SU-DHL-6 (cell line): Measurements from ENCODE around the gene RRP1B.

Experiments used
- CTCF ChIP-seq: fragments of 200-600 bp; sonication (generic); IDR thresholded peaks from one replicate; pipeline ENCODE4 v1.5.1; 2017; ENCODE audit warnings: antibody characterized with exemption, mild to moderate bottlenecking, low read length, moderate library complexity; ENCODE audit not compliant: insufficient read depth, poor library complexity, severe bottlenecking
- EZH2phosphoT487 ChIP-seq: fragments of 200-600 bp; sonication (generic), shearing (Covaris generic); conservative IDR thresholded peaks from 2 replicates; pipeline ENCODE4 v1.6.1; 2018; ENCODE audit warnings: mild to moderate bottlenecking, antibody characterized with exemption, low read length, moderate library complexity, mixed read lengths

- TF ChIP-seq CTCF (no peak), EZH2phosphoT487 (no peak)
These were observed 82.2 kb downstream of the RRP1B start for GRCh38 chr21:43741423-43742096.
